Psoas muscle (tissue), 8 donors: ENCODE data around the gene CMTM4. TPM values are rescaled to one million over a fixed set of nuclear protein-coding genes. Genes with fewer than 3 reads are reported as not detected.

ENCODE experiments used
- ATAC-seq, 4 donors: fragments of 200-7000 bp; cut with Tn5 transposase; one replicate each; pipeline ENCODE4 v1.9.1; 2020; ENCODE audit warnings: moderate library complexity in 3 of 4, mild to moderate bottlenecking in 2 of 4
- DNase-seq, 2 donors: peaks; one replicate each; pipeline ENCODE4 v3.0.0-alpha.2; 2020
- H3K27ac ChIP-seq: fragments of 200-600 bp; one replicate; pipeline ENCODE4 v1.8.0; 2022
- H3K27me3 ChIP-seq, 3 donors: fragments of 200-600 bp in 1 of 3; one replicate each; pipeline versions ENCODE4 v1.6.1 to v1.8.0; 2013 to 2022; ENCODE audit warnings: low read length in 2 of 3, mild to moderate bottlenecking in 2 of 3, moderate library complexity in 1 of 3; ENCODE audit not compliant: insufficient read depth in 3 of 3
- H3K36me3 ChIP-seq, 2 donors: fragments of 200-600 bp in 1 of 2; one replicate each; pipeline versions ENCODE4 v1.6.1 to v1.8.0; 2013 to 2022; ENCODE audit warnings: low read depth in 1 of 2, mild to moderate bottlenecking in 1 of 2, moderate library complexity in 1 of 2; ENCODE audit not compliant: insufficient read depth in 1 of 2
- H3K4me1 ChIP-seq: fragments of 200-600 bp; one replicate; pipeline ENCODE4 v1.8.0; 2022
- H3K4me3 ChIP-seq: fragments of 200-600 bp; one replicate; pipeline ENCODE4 v1.8.0; 2022; ENCODE audit warnings: mild to moderate bottlenecking
- H3K9me3 ChIP-seq: fragments of 200-600 bp; one replicate; pipeline ENCODE4 v1.8.0; 2022
- CTCF ChIP-seq: fragments of 200-600 bp; IDR thresholded peaks from one replicate; pipeline ENCODE4 v1.8.0; 2022; ENCODE audit warnings: antibody characterized with exemption
- WGBS, 3 donors: extraction: QIAGEN DNeasy Blood & Tissue Kit; methylation state at CpG; one replicate each; pipeline versions ENCODE4 v1.1.6 to v1.1.7; 2013; 5-methylcytosine and 5-hydroxymethylcytosine counted together
- intact Hi-C, 2 donors: fragments of 100-400 bp; cut with DNase I; formaldehyde crosslinking; loops; one replicate each; pipeline versions ENCODE4 v1.11.0 to v1.14.2; 2022
- polyA plus RNA-seq, 3 donors: library from polyadenylated mRNA; stranded (reverse); fragments of 200-250 nt; gene quantifications; one replicate each; pipeline ENCODE4 v1.2.3, GENCODE V29; 2013
- total RNA-seq, 4 donors: library from RNA; stranded (reverse); fragmentation: NEBNext Ultra II Directional in 2 of 4; extraction: Animal tissue kit (Norgen Biotek cat#: 25700) in 2 of 4; gene quantifications; one replicate each; pipeline versions ENCODE4 v1.2.1 to v1.2.4, GENCODE V29; 2021 to 2023
- donor health status: healthy with polysubstance abuse.
- donor health status: DM: no; HTN: no; CAD: no; lungs with moderate emphysema.
- donor health status: Bipolar disorder and iron deficiency.
- donor health status: healthy.
- donor health status: DM: yes; HTN: yes; CAD: no.
- donor health status: DM: no; HTN: no; CAD: no.
- donor health status: DM: no; HTN: no; CAD: no.
- donor health status: DM: yes; HTN: yes; CAD: no.

CMTM4 gene
- total and polyA plus RNA-seq, 7 donors: 2.3 to 10.3 (median 7.7) TPM

- intact Hi-C loops: loop anchor here in 1 of 2 donors (5.0 kb wide), 1 partner anchor 219 kb away; no protein-coding TSS in a partner anchor
- 89 to 92% (median 90%) methylated on average over 6 of the region's 6 CpGs for WGBS, 3 donors
Observed at GRCh38 chr16:66653581-66654350, 42.8 kb downstream of the CMTM4 start.

GRCh38 chr16:66652661-66653360 is 43.7 kb downstream of the CMTM4 start:
- Histone ChIP-seq H3K36me3 (no peaks in the 10 kb centered on the region), H3K9me3 (no peaks in the 10 kb centered on the region), H3K27me3 (no peaks in the 10 kb centered on the region), H3K4me3 (no peak overlapping the region), H3K4me1 (peaks cover 9% of the 10 kb centered on the region), H3K27ac (no peak overlapping the region)
- WGBS, 3 donors: 69 to 75% (median 72%) methylated on average over 7 of the region's 7 CpGs
- DNase-seq: no peak
- no peak for ATAC-seq
- no peak for TF ChIP-seq CTCF
- intact Hi-C loops: loop anchor here in 1 of 2 donors (5.0 kb wide), 1 partner anchor 219 kb away; no protein-coding TSS in a partner anchor

More at GRCh38 chr16:66653581-66654350, 42.8 kb downstream of the CMTM4 start:
- no peak for TF ChIP-seq CTCF
- Histone ChIP-seq H3K27ac (no peak overlapping the region), H3K4me3 (no peak overlapping the region), H3K9me3 (no peaks in the 10 kb centered on the region), H3K36me3 (no peaks in the 10 kb centered on the region), H3K27me3 (no peaks in the 10 kb centered on the region), H3K4me1 (peaks cover 9% of the 10 kb centered on the region)
- ATAC-seq (no peak), DNase-seq (no peak)

GRCh38 chr16:66651965-66652364 is 44.6 kb downstream of the CMTM4 start:
- Histone ChIP-seq H3K27ac (no peak overlapping the region), H3K4me3 (no peak overlapping the region), H3K4me1 (peaks cover 9% of the 10 kb centered on the region), H3K36me3 (no peaks in the 10 kb centered on the region), H3K9me3 (no peaks in the 10 kb centered on the region), H3K27me3 (no peaks in the 10 kb centered on the region)
- no peak for ATAC-seq
- 88 to 95% (median 93%) methylated on average over 6 of the region's 6 CpGs for WGBS, 3 donors
- intact Hi-C loops: loop anchor here in 1 of 2 donors (5.0 kb wide), 1 partner anchor 220 kb away; no protein-coding TSS in a partner anchor
- DNase-seq: no peak
- TF ChIP-seq CTCF: no peak

- Histone ChIP-seq H3K4me3 (peak overlapping the region; percentile 11), H3K4me1 (peaks cover 9% of the 10 kb centered on the region), H3K27ac (no peak overlapping the region), H3K9me3 (no peaks in the 10 kb centered on the region), H3K27me3 (no peaks in the 10 kb centered on the region), H3K36me3 (no peaks in the 10 kb centered on the region)
- TF ChIP-seq CTCF: no peak
- intact Hi-C loops: loop anchor here in 1 of 2 donors (5.0 kb wide), 1 partner anchor 221 kb away; no protein-coding TSS in a partner anchor
- DNase-seq (no peak), ATAC-seq (no peak)
- 54 to 57% (median 54%) methylated on average over 2 of the region's 2 CpGs for WGBS, 3 donors
Observed at GRCh38 chr16:66651474-66651765, 45.1 kb downstream of the CMTM4 start.
